PC-9 (cell line): Measurements from ENCODE around the gene INTS7. TPM values are rescaled to one million over a fixed set of nuclear protein-coding genes. Genes with fewer than 3 reads are reported as not detected.

Experiments
- BruUV-seq: library from RNA; stranded (reverse); fragments of 400-500 nt; replicated peaks from 2 replicates; lab custom pipeline; 2021; lab: Mats Ljungman, UMichigan
- CTCF ChIA-PET: fragments of 300-600 bp; sonication (Branson Sonifier 250); formaldehyde crosslinking; loops from one replicate; lab custom pipeline; 2022; ENCODE audit warnings: antibody characterized with exemption; lab: Charles Lee
- POLR2A ChIA-PET: fragments of 300-600 bp; sonication (Branson Sonifier 250); formaldehyde crosslinking; loops from one replicate; lab custom pipeline; 2022; ENCODE audit warnings: antibody characterized with exemption; ENCODE audit not compliant: unreplicated experiment; lab: Charles Lee
- DNase-seq, 2 experiments: peaks; one replicate each; pipeline versions ENCODE4 v3.0.0 to v3.0.0-alpha.2; 2015 to 2022; ENCODE audit warnings: mixed read lengths in 1 of 2
- H2AFZ ChIP-seq: fragments of 200-600 bp; sonication (generic); 2 replicates; pipeline ENCODE4 v1.8.1; 2017; ENCODE audit warnings: antibody characterized with exemption
- H3F3A ChIP-seq: fragments of 200-600 bp; sonication (generic); 2 replicates; pipeline ENCODE4 v1.8.1; 2017; ENCODE audit warnings: antibody characterized with exemption, mild to moderate bottlenecking, low read depth; ENCODE audit not compliant: insufficient read depth
- H3K27ac ChIP-seq: fragments of 200-600 bp; sonication (generic); 2 replicates; pipeline ENCODE4 v1.6.1; 2016; ENCODE audit warnings: mixed run types
- H3K27me3 ChIP-seq: fragments of 200-600 bp; sonication (generic); 2 replicates; pipeline ENCODE4 v1.6.1; 2016; ENCODE audit warnings: low read depth, mixed run types; ENCODE audit not compliant: insufficient read depth
- H3K36me3 ChIP-seq: fragments of 200-600 bp; sonication (generic); 2 replicates; pipeline ENCODE4 v1.6.1; 2016; ENCODE audit warnings: low read depth, mixed run types
- H3K4me1 ChIP-seq: fragments of 200-600 bp; sonication (generic); replicated peaks from 2 replicates; pipeline ENCODE4 v1.6.1; 2016; ENCODE audit warnings: mixed run types; ENCODE audit not compliant: insufficient read depth
- H3K4me2 ChIP-seq: fragments of 200-600 bp; sonication (generic); 2 replicates; pipeline ENCODE4 v1.6.1; 2017; ENCODE audit warnings: mixed run types
- H3K4me3 ChIP-seq: fragments of 200-600 bp; sonication (generic); 2 replicates; pipeline ENCODE4 v1.6.1; 2016; ENCODE audit warnings: mixed run types
- H3K79me2 ChIP-seq: fragments of 200-600 bp; sonication (generic); 2 replicates; pipeline ENCODE4 v1.6.1; 2017; ENCODE audit warnings: low read depth, mixed run types
- H3K9me2 ChIP-seq: fragments of 200-600 bp; sonication (generic); 2 replicates; pipeline ENCODE4 v1.8.1; 2017; ENCODE audit warnings: mild to moderate bottlenecking; ENCODE audit not compliant: insufficient read depth
- H3K9me3 ChIP-seq: fragments of 200-600 bp; sonication (generic); 2 replicates; pipeline ENCODE4 v1.8.1; 2016; ENCODE audit warnings: low read depth; ENCODE audit not compliant: insufficient read depth
- H4K20me1 ChIP-seq: fragments of 200-600 bp; sonication (generic); 2 replicates; pipeline ENCODE4 v1.8.1; 2017; ENCODE audit not compliant: insufficient read depth
- EZH2 ChIP-seq: fragments of 200-600 bp; sonication (generic); IDR thresholded peaks from 2 replicates; pipeline ENCODE4 v1.8.0; 2017; ENCODE audit warnings: antibody characterized with exemption, low read depth
- intact Hi-C: fragments of 100-400 bp; cut with micrococcal nuclease; formaldehyde crosslinking; loops from one replicate; pipeline ENCODE4 v1.10.0; 2022; ENCODE audit not compliant: unreplicated experiment
- total RNA-seq: library from RNA; stranded (reverse); gene quantifications from 2 replicates; pipeline ENCODE4 v1.2.3, GENCODE V29; 2021
- TF ChIP-seq, protein P1 (sequence below): fragments of 200-600 bp; sonication (generic); conservative IDR thresholded peaks from 2 replicates; pipeline ENCODE4 v1.6.1; 2017; ENCODE audit warnings: mixed run types, antibody characterized with exemption, mild to moderate bottlenecking, moderate library complexity

The INTS7 gene
- total RNA-seq, 1 experiment from 2014 or later = 24.7 TPM

DNA sequence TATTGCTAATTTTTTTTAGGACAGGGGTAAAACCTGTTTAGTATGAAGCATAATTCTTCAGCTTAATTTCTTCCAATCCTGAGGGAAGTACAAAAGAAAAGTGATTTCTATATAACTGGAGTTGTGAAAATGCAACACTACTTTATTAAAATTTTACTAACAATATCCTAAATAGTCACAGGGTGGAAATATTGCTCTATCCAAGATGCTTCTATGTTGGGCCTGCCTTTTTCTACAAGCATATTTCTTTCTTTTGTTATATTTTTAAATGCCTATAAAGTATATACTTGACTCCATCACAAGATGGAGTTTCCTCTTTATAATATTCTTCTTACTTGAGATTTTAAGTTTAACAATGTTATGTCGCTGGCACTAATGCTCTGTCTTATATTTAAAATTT, 38.1 kb upstream of the INTS7 start:
- Histone ChIP-seq H3K79me2 (no peaks in the 10 kb centered on the region), H3K9me3 (no peaks in the 10 kb centered on the region), H3K9me2 (no peaks in the 10 kb centered on the region), H3K27ac (no peak overlapping the region), H3K36me3 (peaks cover 20% of the 10 kb centered on the region; the same call in 1 of the 2 replicates), H2AFZ (no peak overlapping the region), H3F3A (no peaks in the 10 kb centered on the region), H3K4me2 (no peak overlapping the region), H4K20me1 (no peaks in the 10 kb centered on the region), H3K4me3 (no peak overlapping the region), H3K27me3 (no peaks in the 10 kb centered on the region), H3K4me1 (no peaks in the 10 kb centered on the region)
- TF ChIP-seq EZH2 = no peak
- TF ChIP-seq, protein P1, sequence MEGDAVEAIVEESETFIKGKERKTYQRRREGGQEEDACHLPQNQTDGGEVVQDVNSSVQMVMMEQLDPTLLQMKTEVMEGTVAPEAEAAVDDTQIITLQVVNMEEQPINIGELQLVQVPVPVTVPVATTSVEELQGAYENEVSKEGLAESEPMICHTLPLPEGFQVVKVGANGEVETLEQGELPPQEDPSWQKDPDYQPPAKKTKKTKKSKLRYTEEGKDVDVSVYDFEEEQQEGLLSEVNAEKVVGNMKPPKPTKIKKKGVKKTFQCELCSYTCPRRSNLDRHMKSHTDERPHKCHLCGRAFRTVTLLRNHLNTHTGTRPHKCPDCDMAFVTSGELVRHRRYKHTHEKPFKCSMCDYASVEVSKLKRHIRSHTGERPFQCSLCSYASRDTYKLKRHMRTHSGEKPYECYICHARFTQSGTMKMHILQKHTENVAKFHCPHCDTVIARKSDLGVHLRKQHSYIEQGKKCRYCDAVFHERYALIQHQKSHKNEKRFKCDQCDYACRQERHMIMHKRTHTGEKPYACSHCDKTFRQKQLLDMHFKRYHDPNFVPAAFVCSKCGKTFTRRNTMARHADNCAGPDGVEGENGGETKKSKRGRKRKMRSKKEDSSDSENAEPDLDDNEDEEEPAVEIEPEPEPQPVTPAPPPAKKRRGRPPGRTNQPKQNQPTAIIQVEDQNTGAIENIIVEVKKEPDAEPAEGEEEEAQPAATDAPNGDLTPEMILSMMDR = no peak
- ChIA-PET CTCF (interaction anchor here (2.0 kb wide), 1 partner anchor 382 kb away, joined by 7 read pairs; no protein-coding TSS in a partner anchor), POLR2A (no interaction called here)
- DNase-seq = no peak
- BruUV-seq = no TSS peak
- intact Hi-C loops = loop anchor here (5.0 kb wide), 1 partner anchor 709 kb away; no protein-coding TSS in a partner anchor

DNA sequence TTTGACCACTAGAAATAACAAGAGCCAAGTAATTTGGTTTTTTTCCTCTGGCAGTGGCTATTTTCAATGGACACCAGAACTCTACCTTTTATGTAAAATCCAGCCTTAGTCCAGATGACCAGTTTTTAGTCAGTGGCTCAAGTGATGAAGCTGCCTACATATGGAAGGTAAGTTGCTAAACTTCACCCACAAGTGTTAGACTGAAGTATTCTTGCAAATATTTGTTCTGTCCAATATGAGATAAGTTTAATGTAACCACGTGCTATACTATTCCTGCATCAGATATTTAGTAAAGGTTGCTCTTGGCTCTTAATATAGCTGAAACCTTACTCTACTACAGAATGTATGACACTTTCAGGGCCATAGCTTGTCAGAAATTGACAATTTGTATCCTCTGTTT, 36.7 kb upstream of the INTS7 start:
- BruUV-seq = no TSS peak
- CTCF ChIA-PET = interaction anchor here (1.7 to 2.1 kb wide), 3 partner anchors 219 to 384 kb away, joined by 7 to 24 read pairs (median 8); no protein-coding TSS in a partner anchor

DNA sequence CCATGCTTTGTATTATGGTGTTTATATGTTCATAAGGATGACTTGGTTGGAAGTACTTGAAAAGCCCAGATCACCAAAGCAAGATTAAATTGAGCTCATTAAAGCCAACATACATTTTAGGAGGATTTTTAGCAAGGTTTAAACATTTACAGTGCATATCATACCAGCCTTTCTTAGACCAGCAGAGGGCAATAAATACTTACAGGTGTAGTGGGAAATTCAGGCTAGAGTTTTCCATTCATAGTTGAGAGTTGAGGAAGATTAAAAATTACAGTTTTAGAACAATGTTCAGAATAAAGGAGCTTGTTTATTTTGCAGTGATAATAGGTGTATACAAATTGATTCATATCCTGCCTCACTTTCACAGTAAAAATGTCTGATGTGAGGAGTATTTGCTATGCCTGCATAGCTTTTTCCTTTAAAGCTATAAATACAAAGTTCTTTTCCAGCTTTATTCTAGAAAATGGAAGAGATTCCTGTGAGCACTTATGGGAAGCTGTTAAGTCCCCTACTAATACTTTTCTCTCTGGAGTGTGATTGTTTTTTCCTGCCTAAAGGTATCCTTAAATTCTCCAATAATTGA, 35.5 kb upstream of the INTS7 start:
- Histone ChIP-seq H3K27ac (no peak overlapping the region), H3K79me2 (no peaks in the 10 kb centered on the region), H3K9me3 (no peaks in the 10 kb centered on the region), H3K4me1 (no peaks in the 10 kb centered on the region), H3K36me3 (peaks cover 10% of the 10 kb centered on the region; the same call in 1 of the 2 replicates), H4K20me1 (no peaks in the 10 kb centered on the region), H3K9me2 (no peaks in the 10 kb centered on the region), H3F3A (no peaks in the 10 kb centered on the region), H2AFZ (no peak overlapping the region), H3K4me3 (no peak overlapping the region), H3K4me2 (no peak overlapping the region), H3K27me3 (no peaks in the 10 kb centered on the region)
- no peak for DNase-seq
- ChIA-PET POLR2A (interaction anchor here (0.8 kb wide), 1 partner anchor 385 kb away, joined by 3 read pairs; no protein-coding TSS in a partner anchor), CTCF (interaction anchor here (0.5 to 2.1 kb wide), 20 partner anchors 18 to 585 kb away, joined by 3 to 24 read pairs (median 4); partner anchors contain the start of genes DTL and INTS7)
- TF ChIP-seq, protein P1 = peak; percentile 75
- no peak for TF ChIP-seq EZH2
- intact Hi-C loops = loop anchor here (1.0 to 5.0 kb wide), 4 partner anchors 220 to 711 kb away; no protein-coding TSS in a partner anchor
- BruUV-seq = no TSS peak

More for the DNA sequence above, 36.7 kb upstream of the INTS7 start:
- Histone ChIP-seq H3K4me3 (no peak overlapping the region), H4K20me1 (no peaks in the 10 kb centered on the region), H3K27ac (no peak overlapping the region), H3K4me2 (no peak overlapping the region), H2AFZ (no peak overlapping the region), H3K27me3 (no peaks in the 10 kb centered on the region), H3K9me3 (no peaks in the 10 kb centered on the region), H3K9me2 (no peaks in the 10 kb centered on the region), H3F3A (no peaks in the 10 kb centered on the region), H3K4me1 (no peaks in the 10 kb centered on the region), H3K36me3 (peaks cover 13% of the 10 kb centered on the region; the same call in 1 of the 2 replicates), H3K79me2 (no peaks in the 10 kb centered on the region)
- POLR2A ChIA-PET = interaction anchor here (0.7 kb wide), 1 partner anchor 732 kb away, joined by 4 read pairs; no protein-coding TSS in a partner anchor
- TF ChIP-seq, protein P1 = no peak
- no peak for TF ChIP-seq EZH2
- no peak for DNase-seq
- intact Hi-C loops = loop anchor here (5.0 kb wide), 1 partner anchor 710 kb away; no protein-coding TSS in a partner anchor
